Stimulated activated CD8-positive, alpha-beta memory T cell treated with anti-CD3 and anti-CD28 coated beads, Interleukin-7, amount 100 ng/mL, for 48 hours (primary cell): ENCODE data around the gene CST4.
"Not testable (repeated sequence)": the region's sequence is repeated elsewhere in the genome, so short reads cannot be mapped to it uniquely, and the experiment has no call there.

Experiments
- DNase-seq, 2 donors: peaks; one replicate each; pipeline ENCODE4 v3.0.0-alpha.2; 2020; ENCODE audit warnings: low read depth in 1 of 2; ENCODE audit errors: extremely low read depth in 1 of 2

CST4 gene, protein sequence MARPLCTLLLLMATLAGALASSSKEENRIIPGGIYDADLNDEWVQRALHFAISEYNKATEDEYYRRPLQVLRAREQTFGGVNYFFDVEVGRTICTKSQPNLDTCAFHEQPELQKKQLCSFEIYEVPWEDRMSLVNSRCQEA

GRCh38 chr20:23688684-23689398 is at the start of gene CST4:
TSS of gene CST4 (minus strand) at chr20:23689038. CDS start at chr20:23688969, 69 bp downstream.
- DNase-seq: not testable (repeated sequence)

DNA sequence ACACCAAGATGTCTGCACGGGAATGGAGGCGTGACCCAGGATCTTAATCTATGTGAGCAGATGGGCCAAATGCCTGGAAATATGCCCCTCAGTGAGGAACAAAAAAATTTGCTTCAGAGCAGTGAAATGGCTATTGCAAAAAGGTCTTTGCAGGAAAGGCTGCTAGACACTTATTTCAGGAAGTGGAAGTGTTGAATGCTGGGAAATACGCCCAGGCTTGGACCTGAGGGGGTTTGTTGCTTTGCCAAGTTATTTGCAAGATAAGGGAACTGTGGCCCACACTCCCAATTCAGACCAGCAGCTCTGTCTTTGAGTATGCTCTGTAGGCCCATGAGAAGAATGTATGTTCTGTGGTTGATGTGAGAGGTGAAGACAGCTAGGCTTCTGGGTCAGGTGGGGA is 46.6 kb upstream of the CST4 start:
- not testable (repeated sequence) for DNase-seq

DNA sequence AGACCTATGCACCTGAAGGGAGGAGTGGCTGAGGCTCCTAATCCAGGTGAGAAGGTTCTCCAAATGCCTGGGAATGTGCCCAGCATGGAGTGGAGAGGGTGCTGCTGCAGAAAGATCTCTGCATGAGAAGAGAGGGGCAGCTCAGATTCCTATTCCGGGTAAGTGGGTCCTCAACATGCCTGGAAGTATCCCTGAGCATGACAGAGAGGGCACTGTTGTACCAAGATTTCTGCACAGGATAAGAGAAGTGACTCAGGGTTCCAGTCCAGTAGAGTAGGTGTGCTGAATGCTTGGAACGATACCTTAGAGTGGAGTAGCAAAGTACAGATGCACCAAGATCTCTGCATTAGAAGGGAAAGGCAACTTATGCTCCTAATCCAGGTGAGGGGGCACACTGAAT is 46.1 kb upstream of the CST4 start:
- not testable (repeated sequence) for DNase-seq

- not testable (repeated sequence) for DNase-seq
These were observed 45.6 kb upstream of the CST4 start for GRCh38 chr20:23734440-23734839.

- DNase-seq: no peak
These were observed 38.2 kb upstream of the CST4 start for GRCh38 chr20:23727016-23727415.

DNA sequence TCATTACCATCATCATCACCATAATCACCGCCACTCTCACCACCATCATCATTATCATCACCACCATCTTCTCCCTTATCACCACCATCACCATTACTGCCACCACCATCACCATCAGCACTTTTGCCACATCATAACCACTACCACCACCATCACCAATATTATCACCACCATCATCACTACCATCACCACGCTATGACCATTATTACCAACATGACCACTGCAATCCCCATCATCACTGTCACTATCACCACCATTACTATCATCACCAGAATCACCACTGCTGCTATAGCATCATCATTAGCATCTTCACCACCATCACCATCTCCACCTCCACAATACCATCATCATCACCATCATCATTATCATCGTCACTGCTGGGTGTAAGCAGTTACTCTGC is 36.3 kb upstream of the CST4 start:
- DNase-seq: no peak

DNA sequence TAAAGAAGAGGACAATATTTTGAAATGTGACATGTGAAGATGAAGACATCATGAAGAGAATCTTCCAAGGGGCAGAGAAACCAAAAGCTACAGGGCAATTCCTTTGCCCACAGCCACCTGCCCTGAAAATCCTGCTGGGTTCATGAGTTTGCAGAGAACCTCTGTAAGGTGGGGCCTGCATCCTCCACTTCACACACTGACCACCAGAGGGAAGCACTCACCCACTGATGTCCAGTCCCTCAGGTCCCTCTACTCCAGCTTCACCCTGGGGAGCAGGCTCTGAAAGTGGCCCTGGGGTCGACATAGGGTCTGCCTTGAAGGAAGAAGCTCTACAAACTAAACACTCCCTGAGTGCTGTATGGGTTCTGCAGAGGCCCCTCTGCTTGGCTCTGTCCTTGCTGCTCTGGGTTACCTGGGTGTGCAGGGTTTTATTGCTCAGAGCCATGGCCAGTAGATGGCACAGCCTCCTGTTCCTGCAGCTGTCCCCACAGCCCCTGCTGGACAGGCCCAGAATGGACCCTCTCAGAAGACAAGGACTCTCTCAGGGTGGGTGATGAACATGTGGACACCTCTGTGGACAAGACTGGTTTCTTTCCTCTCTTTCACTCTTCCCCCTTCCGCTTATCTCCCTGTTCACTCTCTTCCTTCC is 34.9 kb upstream of the CST4 start:
- not testable (repeated sequence) for DNase-seq

DNA sequence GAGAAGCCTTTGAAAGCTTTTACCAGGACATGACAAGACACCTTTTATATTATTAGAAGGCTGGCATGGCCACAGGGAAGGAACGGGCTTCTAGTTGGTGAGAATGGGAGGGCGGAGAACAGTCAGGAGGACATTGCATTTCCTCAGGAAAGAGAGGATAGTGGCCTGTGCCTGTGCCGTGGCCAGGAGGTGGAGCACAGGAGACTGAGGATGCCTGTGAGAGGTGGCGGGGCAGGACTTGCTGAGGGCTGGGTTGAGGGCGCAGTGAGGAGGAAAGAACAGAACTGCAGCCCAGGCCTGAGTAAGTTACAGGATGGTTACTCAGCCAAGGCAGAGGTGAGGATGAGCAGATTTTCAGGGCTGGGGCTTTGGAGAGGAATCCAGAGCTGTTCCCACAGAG is 34.0 kb upstream of the CST4 start:
- not testable (repeated sequence) for DNase-seq

GRCh38 chr20:23721962-23722361 is 33.1 kb upstream of the CST4 start:
- DNase-seq: no peak

GRCh38 chr20:23719351-23719750 is 30.5 kb upstream of the CST4 start:
- not testable (repeated sequence) for DNase-seq

- DNase-seq: not testable (repeated sequence)
These were observed 22.9 kb upstream of the CST4 start for GRCh38 chr20:23711778-23712177.

DNA sequence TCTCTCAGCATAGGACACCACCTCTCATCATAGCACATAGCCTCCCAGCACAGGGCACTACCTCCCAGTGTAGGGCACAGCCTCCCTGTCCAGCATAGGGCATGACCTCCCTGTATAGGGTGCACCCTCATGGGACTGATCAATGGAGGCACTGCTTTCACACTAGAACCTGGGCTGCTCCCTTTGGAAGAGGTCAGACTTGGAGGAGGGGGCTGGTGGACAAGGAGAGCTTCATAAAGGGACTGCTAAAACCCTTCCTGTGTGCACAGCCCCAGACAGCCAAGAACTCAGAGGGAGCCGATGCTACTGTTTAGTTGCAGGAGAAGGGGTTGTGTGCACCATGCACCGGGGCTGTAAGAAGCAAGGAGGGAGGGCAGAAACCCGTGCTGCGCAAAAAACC is 21.9 kb upstream of the CST4 start:
- no peak for DNase-seq

GRCh38 chr20:23705895-23706294 is 17.1 kb upstream of the CST4 start:
- no peak for DNase-seq

DNA sequence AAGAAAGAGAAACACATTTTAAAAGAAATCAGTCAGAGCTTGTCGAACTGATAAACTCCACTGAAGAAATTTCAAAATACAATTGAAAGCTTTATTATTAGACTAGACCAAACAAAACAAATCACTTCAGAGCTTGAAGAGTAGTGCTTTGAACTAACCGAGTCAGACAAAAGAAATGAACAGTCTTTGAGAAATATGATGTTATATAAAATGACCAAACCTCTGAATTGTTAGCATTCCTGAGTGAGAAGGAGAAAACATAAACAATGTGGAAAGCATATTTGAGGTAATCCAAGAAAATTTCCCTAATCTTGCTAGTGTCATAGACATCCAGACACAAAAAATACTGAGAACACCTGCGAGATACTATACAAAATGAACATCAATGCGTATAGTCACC is 13.2 kb upstream of the CST4 start:
- no peak for DNase-seq

- no peak for DNase-seq
These were observed 12.1 kb upstream of the CST4 start for GRCh38 chr20:23700931-23701330.

DNA sequence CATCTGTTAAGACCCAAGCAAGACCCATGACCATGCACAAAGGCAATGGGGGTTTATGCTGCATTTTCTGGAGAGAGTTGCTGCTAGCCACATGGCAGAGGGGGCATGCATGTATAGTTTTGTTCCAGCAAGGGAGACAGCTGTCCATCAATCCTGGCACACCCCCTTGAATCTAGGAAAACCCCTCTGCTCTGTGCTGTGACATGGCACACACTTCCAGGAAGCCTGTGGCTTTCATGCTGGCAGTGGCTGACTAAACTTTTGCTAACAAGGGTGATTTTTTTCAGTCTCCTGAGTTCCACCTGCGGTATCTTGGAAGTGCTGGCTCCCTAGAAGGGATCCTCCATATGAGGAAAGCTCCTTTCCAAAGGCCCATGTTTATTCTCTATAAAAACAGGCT is 9.1 kb upstream of the CST4 start:
- DNase-seq: no peak

DNA sequence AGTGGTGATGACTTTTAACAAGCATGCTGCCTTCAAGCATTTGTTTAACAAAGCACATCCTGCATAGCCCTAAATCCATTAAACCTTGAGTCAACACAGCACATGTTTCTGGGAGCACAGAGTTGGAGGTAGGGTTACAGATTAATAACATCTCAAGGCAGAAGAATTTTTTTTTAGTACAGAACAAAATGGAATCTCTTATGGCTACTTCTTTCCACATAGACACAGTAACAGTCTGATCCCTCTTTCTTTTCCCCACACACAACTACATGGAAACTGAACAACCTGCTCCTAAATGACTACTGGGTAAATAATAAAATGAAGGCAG is 6.2 kb upstream of the CST4 start:
- not testable (repeated sequence) for DNase-seq

DNA sequence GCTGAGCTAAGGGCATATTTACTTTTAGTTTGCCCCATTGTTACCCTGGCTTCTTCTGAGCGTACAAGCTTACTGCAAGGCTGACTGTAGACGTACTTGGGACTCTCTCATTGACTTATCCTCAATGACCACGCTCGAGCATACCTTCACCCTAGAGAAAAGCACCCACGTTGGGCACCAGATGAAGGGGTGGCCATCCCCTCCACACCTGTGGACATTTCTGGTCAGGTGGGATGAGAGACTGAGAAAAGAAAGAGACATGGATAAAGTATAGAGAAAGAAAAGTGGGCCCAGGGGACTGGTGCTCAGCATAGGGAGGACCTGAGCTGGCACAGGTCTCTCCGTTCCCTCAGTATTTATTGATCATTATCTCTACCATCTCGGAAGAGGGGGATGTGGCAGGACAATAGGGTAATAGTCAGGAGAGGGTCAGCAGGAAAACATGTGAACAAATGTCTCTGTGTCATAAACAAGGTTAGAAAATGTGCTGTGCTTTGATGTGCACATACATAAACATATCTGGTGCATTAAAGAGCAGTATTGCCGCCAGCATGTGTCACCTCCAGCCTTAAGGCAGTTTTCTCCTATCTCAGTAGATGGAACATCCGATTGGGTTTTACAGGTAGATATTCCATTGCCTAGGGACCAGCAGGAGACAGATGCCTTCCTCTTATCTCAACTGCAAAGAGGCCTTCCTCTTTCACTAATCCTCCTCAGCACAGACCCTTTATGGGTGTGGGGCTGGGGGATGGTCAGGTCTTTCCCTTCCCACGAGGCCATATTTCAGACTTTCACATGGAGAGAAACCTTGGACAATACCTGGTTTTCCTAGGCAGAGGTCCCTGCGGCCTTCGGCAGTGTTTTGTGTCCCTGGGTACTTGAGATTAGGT is 5.6 kb upstream of the CST4 start:
- not testable (repeated sequence) for DNase-seq

DNA sequence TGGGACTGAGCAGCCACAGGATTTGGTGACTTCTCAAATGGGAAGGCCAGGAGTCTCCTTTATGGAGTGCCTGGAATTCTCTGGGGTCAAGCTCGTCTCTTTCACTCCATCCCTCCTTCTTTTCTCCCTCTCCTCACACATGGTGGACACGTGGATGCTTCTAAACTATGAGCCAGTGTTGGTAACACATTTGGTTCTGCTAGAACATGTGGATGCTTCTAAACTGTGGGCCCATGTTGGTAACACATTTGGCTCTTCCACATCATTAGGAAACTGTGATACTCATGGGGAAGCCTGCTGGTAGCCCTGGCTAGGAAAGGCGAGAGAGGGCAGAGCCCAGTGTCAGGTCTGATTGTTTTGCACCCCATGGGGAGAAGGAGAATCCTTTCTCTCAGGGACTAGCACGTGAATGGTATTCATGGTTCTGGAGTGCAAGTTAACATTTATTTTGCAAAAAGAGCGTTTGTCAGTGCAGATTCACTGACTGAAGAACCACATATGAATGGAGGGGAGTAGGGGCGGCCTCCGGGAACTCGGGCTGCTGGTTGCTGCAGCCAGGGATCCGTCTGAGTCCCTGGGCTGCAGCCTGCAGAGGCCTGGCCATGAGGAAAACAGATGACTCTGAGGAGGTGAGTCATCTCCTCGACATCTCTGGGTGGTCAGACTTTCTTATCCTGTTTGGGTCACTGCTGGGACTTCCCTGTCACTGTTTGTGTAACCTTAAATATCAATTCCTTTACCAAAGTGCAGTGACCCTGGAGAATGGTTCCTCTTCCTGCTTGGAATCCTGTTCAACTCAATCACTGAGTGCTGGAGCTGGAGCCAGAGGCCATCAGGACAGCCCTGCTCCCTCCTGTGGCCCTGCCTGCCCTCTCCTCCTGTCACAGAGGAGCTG is 4.1 kb upstream of the CST4 start:
- DNase-seq: not testable (repeated sequence)

DNA sequence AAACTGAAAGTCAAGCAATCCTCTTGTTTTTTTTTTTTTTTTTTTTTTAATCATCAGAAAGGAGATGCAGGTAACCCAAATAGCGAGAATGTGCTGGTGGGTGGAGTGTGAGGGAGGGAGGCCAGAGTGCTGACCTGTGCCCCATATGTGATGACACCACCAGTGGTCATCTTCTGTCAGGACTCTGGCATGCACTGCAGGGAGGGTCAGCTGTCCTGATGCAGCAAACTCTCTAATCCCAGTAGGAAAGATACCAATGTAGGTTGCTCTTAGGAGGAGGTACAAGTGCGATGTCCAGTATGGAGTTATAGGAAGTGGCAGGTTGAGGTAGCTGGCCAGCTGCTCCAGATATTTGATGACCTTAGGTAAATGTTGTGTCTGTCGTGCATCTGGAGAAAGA is 2.8 kb upstream of the CST4 start:
- DNase-seq: no peak
